Tibial nerve (tissue), 4 donors: ENCODE measurements around the gene EPHA6.

Experiments
- CTCF ChIP-seq, 5 experiments: fragments of 200-600 bp in 3 of 5; fragments of 450-650 bp in 2 of 5; sonication (generic) in 3 of 5; IDR thresholded peaks; one replicate each; pipeline ENCODE4 v1.5.1; 2016 to 2019; ENCODE audit warnings: antibody characterized with exemption in 5 of 5, mild to moderate bottlenecking in 3 of 5, moderate library complexity in 2 of 5
- EP300 ChIP-seq, 2 donors: sonication (generic); formaldehyde crosslinking; IDR thresholded peaks; one replicate each; pipeline ENCODE4 v1.6.1; 2017; ENCODE audit warnings: antibody characterized with exemption in 2 of 2, mild to moderate bottlenecking in 1 of 2
- POLR2A ChIP-seq, 2 donors: fragments of 450-650 bp; IDR thresholded peaks; one replicate each; pipeline ENCODE4 v1.6.1; 2017; ENCODE audit warnings: antibody characterized with exemption in 2 of 2, mild to moderate bottlenecking in 2 of 2, moderate library complexity in 2 of 2

- TF ChIP-seq CTCF (IDR thresholded peaks at IDR 0.05) (no peak), POLR2A (IDR thresholded peaks at IDR 0.05) (no peak), EP300 (IDR thresholded peaks at IDR 0.05) (no peak)
Observed at GRCh38 chr3:97712919-97713318, 898.5 kb downstream of the EPHA6 start.
